ENCODE data around the gene SLC9A4.
"Not testable (repeated sequence)": the region's sequence is repeated elsewhere in the genome, so short reads cannot be mapped to it uniquely, and the experiment has no call there.

Gene SLC9A4

DNA sequence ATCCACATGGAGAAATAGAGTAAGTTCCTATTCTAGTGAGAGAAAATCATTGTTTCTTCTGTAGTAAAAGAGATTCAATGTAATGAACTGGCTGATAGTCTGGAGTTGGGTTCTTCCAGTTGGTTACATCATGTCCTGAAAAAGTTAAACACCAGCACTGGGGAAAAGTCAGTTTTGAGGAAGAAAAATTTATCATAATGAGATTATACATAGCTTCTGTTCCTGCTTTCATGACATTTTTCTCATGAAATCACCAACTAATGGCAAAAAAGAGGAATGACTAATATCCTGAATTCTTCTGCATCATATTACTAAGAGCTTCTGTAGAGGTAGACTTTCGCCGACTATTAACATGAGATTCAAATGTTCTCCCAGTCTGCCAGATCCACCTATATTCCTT is 77.1 kb downstream of the SLC9A4 start:
- no peak for DNase-seq (ENCODE audit: low read depth in 2 of 2)

DNA sequence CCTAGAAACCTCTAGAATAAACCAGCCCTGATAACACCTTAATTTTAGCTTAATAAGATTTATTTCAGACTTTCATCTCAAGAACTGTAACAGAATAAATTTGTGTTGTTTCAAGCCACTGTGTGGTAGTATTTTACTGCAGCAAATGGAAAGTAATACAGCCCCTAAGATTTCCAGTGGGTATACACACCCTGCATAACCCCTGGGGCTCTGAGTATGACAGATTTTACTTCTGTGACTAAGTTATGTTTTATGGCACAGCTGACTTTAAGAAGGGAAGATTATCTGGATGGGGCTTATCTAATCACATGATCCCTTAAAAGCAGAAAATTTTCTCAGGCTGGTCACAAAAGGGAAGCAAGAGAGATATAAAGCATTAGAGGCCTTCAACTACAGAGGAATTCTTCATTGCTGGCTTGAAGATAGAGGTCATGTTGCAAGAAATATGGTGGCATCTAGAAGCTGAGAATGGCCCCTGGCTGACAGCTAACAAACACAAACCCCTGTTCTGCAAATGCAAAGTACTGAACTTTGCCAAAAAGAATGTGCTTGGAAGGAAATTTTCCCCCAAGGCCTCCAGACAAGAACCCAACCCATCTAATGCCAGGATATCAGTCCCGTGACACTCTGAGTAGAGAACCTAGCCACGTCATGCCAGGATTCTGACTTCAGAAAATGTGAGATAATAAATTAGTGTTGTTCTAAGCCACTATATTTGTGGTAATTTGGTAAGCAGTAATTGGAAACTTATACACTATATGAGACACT is 78.5 kb downstream of the SLC9A4 start:
- no peak for DNase-seq (ENCODE audit: low read depth in 2 of 2)

DNA sequence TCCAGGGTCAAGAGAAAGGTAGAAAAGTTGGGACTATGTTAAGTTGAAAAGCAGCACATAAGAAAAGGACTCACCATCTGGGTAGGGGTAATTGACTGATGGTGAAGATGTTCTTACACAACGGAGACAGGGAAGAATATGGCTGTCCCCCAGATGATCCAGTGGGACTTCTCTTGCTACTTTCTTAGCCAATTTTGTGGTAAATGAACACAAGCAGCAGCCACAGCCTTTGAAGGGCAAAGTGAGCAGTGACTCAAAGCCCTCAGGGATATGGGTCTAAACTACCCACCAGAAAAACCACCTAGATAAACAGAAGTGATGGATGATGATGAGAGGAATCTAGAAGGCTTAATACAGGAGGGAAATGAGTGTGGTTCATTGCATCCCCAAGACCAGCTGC is 80.6 kb downstream of the SLC9A4 start:
- DNase-seq (ENCODE audit: low read depth in 2 of 2), result no peak

DNA sequence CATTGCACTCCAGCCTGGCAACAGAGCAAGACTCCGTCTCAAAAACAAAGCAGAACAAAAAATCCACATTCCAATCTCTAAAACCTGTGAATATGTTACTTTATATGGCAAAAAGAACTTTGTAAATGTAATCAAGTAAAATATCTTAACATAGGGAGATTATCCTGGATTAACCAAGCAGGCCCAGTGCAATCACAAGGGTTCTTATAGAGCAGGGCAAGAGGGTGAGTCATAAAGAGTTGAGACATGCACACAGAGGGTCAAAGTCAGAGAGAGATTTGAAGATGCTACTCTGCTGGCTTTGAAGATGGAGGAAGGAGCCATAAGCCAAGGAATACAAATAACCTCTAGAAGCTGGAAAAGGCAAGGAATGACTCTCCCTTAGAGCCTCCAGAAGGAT is 85.4 kb downstream of the SLC9A4 start:
- no peak for DNase-seq (ENCODE audit: low read depth in 2 of 2)

DNA sequence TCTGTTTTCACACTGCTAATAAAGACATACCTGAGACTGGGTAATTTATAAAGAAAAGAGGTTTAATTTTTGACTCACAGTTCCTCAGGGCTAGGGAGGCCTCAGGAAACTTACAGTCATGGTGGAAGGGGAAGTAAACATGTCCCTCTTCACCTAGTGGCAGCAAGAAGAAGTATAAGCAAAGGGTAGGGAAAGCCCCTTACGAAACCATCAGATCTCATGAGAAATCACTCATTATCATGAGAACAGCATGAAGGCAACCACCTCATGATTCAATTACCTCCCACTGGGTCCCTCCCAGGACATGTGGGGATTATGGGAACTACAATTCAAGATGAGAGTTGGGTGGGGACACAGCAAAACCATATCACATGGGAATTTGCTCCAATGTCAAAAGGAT is 89.5 kb downstream of the SLC9A4 start:
- not testable (repeated sequence) for DNase-seq (ENCODE audit: low read depth in 2 of 2)

DNA sequence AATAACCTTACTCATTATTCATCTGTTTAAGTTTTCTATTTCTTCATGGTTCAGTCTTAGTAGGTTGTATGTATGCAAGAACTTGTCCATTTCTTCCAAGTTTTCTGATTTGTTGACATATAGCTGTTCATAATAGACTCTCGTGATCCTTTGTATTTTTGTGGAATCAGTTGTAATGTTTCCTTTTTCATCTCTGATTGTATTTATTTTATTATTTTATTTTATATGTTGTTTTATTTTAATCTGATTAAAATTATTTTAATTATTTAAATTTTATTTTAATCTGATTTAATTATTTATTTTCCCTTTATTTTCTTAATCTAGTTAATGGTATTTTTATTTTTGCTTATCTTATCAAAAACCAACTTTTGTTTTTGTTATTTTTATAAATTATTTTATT is 102.9 kb downstream of the SLC9A4 start:
- DNase-seq (ENCODE audit: low read depth in 2 of 2), result no peak

DNA sequence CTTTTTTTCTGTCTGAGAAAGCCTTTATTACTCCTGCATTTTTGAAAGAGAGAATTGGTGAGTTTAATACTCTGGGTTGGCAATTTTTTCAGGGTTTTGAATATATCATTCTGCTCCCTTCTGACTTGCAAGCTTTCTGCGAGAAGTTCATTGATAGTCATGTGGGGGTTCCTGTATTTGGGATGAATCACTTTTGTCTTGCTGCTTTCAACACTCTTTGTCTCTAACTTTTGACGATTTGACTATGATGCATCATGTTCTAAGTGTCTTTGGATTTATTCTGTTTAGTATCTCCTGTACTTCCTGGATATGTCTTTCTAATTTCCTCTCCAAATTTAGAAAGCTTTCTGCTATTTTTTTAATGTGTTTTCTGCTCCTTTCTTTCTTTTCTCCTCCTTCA is 105.3 kb downstream of the SLC9A4 start:
- no peak for DNase-seq (ENCODE audit: low read depth in 2 of 2)

DNA sequence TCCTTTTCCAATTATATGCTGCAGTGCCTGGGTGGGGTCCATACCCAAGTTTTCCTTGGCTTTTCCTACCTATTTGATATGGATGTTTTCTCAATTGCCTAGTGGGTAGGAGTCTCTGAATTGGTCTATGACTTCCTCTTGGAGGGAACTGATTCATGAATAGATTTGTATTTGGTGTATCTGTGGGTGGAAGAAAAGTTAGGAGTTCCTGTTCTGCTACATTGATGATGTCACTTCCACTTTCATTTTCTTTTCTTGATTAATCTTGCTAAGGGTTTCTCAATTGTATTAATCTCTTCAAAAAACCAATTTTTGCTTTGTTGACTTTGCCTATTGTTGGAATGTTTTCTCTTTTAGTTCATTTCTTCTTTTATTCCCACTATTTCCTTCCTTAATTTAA is 108.9 kb downstream of the SLC9A4 start:
- DNase-seq (ENCODE audit: low read depth in 2 of 2), result no peak

DNA sequence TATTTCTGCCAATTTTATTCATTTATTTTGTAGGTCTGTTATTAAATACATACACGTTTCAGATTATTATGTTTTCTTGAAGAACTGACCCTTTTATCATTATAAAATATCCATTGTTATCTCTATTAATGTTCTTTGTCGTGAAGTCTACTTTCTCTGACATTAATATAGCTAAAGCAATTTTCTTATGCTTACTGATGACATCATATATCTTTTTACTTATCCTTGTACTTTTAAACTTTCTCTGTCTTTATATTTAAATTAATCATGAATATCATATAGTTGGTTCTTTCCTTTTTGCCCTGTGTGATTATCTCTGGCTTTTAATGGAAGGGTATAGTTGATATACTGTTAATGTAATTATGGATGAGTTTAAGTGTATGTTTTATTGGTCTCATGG is 109.8 kb downstream of the SLC9A4 start:
- no peak for DNase-seq (ENCODE audit: low read depth in 2 of 2)
